A549 (cell line): ENCODE results near the gene UGT1A7. TPM values are rescaled to one million over a fixed set of nuclear protein-coding genes. Genes with fewer than 3 reads are reported as not detected.
"Not testable (repeated sequence)": the region's sequence is repeated elsewhere in the genome, so short reads cannot be mapped to it uniquely, and the experiment has no call there.

Source experiments
- ATAC-seq, 2 experiments: fragments of 200-7000 bp in 1 of 2; fragments of >200 bp in 1 of 2; cut with Nextera tagmentation in 1 of 2; cut with Tn5 transposase in 1 of 2; 3 replicates each; pipeline versions ENCODE4 v1.8.0 to v1.9.1; 2018 to 2020; ENCODE audit warnings: mild to moderate bottlenecking in 1 of 2, moderate library complexity in 1 of 2
- CTCF ChIA-PET: fragments of 300-600 bp; sonication (Branson Sonifier 250); formaldehyde crosslinking; extraction: SDS; loops from one replicate; lab custom pipeline; 2021; ENCODE audit warnings: antibody characterized with exemption, inconsistent platforms; lab: Yijun Ruan, JAX
- POLR2A ChIA-PET: fragments of 350-600 bp; formaldehyde crosslinking; extraction: SDS; loops from one replicate; lab custom pipeline; 2021; ENCODE audit warnings: antibody characterized with exemption, inconsistent platforms; lab: Yijun Ruan, JAX
- DNase-seq, 2 experiments: peaks; one replicate each; pipeline versions ENCODE4 v3.0.0 to v3.0.0-alpha.2; 2011 to 2016; ENCODE audit warnings: low read depth in 1 of 2, low spot score in 1 of 2
- FAIRE-seq: peaks from 2 replicates; lab custom pipeline; 2011; peaks lifted over from hg19 to GRCh38; lab: Jason Lieb, UNC
- H3K27ac ChIP-seq, 2 experiments: fragments of >200 bp; sonication (Bioruptor Twin); formaldehyde crosslinking; 3 replicates each; pipeline ENCODE4 v1.5.1; 2016 to 2017
- H3K4me1 ChIP-seq: fragments of >200 bp; sonication (Bioruptor Twin); formaldehyde crosslinking; 3 replicates; pipeline ENCODE4 v1.6.1; 2016
- H3K4me2 ChIP-seq: fragments of >200 bp; sonication (Bioruptor Twin); formaldehyde crosslinking; 3 replicates; pipeline ENCODE4 v1.6.1; 2016
- H3K4me3 ChIP-seq: fragments of >200 bp; sonication (Bioruptor Twin); formaldehyde crosslinking; 3 replicates; pipeline ENCODE4 v1.5.1; 2016
- H3K9me3 ChIP-seq: fragments of >200 bp; sonication (Bioruptor Twin); formaldehyde crosslinking; 3 replicates; pipeline ENCODE4 v1.6.1; 2016
- CBX8 ChIP-seq: fragments of 200-600 bp; sonication (generic); IDR thresholded peaks from 2 replicates; pipeline ENCODE4 v1.6.1; 2016
- EHMT2 ChIP-seq: fragments of 200-600 bp; sonication (generic); IDR thresholded peaks from 2 replicates; pipeline ENCODE4 v1.6.1; 2016; ENCODE audit warnings: antibody characterized with exemption, low read depth, mild to moderate bottlenecking, moderate library complexity
- FOSB ChIP-seq: fragments of 250-450 bp; sonication (Bioruptor Pico); IDR thresholded peaks from 2 replicates; pipeline ENCODE4 v1.5.0; 2020; ENCODE audit warnings: mild to moderate bottlenecking, moderate library complexity
- FOSL2 ChIP-seq, 2 experiments: fragments of 450-650 bp in 1 of 2; fragments of >200 bp in 1 of 2; sonication (Bioruptor Twin) in 1 of 2; formaldehyde crosslinking; IDR thresholded peaks; 2 replicates each; pipeline versions ENCODE4 v1.5.0 to v1.6.1; 2016 to 2020; ENCODE audit warnings: mild to moderate bottlenecking in 1 of 2, moderate library complexity in 1 of 2
- FOXS1 ChIP-seq: fragments of 250-450 bp; sonication (Bioruptor Pico); IDR thresholded peaks from 2 replicates; pipeline ENCODE4 v1.5.0; 2020; ENCODE audit warnings: mild to moderate bottlenecking, moderate library complexity
- HOXB13 ChIP-seq: fragments of 250-450 bp; sonication (Bioruptor Pico); IDR thresholded peaks from 2 replicates; pipeline ENCODE4 v1.5.0; 2020; ENCODE audit warnings: low read depth, mild to moderate bottlenecking, moderate library complexity
- HOXB5 ChIP-seq: fragments of 250-450 bp; sonication (Bioruptor Pico); IDR thresholded peaks from 2 replicates; pipeline ENCODE4 v1.5.0; 2020; ENCODE audit warnings: mild to moderate bottlenecking, moderate library complexity
- KDM5A ChIP-seq: fragments of 200-600 bp; sonication (generic); IDR thresholded peaks from 2 replicates; pipeline ENCODE4 v1.6.1; 2016; ENCODE audit warnings: antibody characterized with exemption, mild to moderate bottlenecking
- NFE2L2 ChIP-seq: fragments of 150-350 bp; conservative IDR thresholded peaks from 2 replicates; pipeline ENCODE4 v1.6.1; 2014; ENCODE audit warnings: low read length
- NPAS2 ChIP-seq: fragments of 250-450 bp; sonication (Bioruptor Pico); IDR thresholded peaks from 2 replicates; pipeline ENCODE4 v1.8.0; 2022; ENCODE audit warnings: mild to moderate bottlenecking, moderate library complexity, borderline replicate concordance
- POLR2A ChIP-seq: IDR thresholded peaks from 2 replicates; pipeline ENCODE4 v1.6.1; 2012; ENCODE audit warnings: mild to moderate bottlenecking, low read length
- POLR2AphosphoS2 ChIP-seq: conservative IDR thresholded peaks from 2 replicates; pipeline ENCODE4 v1.6.1; 2012; ENCODE audit warnings: low read length, improper control_type of control experiment, inconsistent platforms
- WGBS: methylation state at CpG from one replicate; pipeline ENCODE4 v1.1.6; 2017; ENCODE audit errors: missing lambda C conversion rate; 5-methylcytosine and 5-hydroxymethylcytosine counted together
- polyA plus RNA-seq, 4 experiments: library from polyadenylated mRNA; depleted of rRNA in 3 of 4; stranded (reverse); fragments of >200 nt; fragmentation: RNase III in 1 of 4; extraction: RNeasy Plus Mini Kit Qiagen cat#74134 plus additional on column Dnase treatment in 1 of 4; gene quantifications; 2 replicates in 3 of 4; 3 replicates in 1 of 4; pipeline ENCODE4 v1.2.3, GENCODE V29; 2011 to 2017
- TF ChIP-seq, protein P1 (sequence below): IDR thresholded peaks from 2 replicates; pipeline ENCODE4 v1.6.1; 2012; ENCODE audit warnings: low read depth, borderline replicate concordance
- TF ChIP-seq, protein P2 (sequence below): fragments of 450-650 bp; IDR thresholded peaks from 2 replicates; pipeline ENCODE4 v1.6.1; 2014; ENCODE audit warnings: antibody characterized with exemption
- TF ChIP-seq, protein P3 (sequence below): IDR thresholded peaks from 2 replicates; pipeline ENCODE4 v1.6.1; 2012
- TF ChIP-seq, protein P4 (sequence below): fragments of 200-600 bp; sonication (generic); IDR thresholded peaks from 2 replicates; pipeline ENCODE4 v1.6.1; 2016; ENCODE audit warnings: antibody characterized with exemption, mild to moderate bottlenecking, moderate library complexity
- TF ChIP-seq, protein P5 (sequence below): fragments of >200 bp; sonication (Bioruptor Twin); formaldehyde crosslinking; IDR thresholded peaks from 3 replicates; pipeline ENCODE4 v1.5.1; 2016
- TF ChIP-seq, protein P6 (sequence below): fragments of 150-350 bp; IDR thresholded peaks from 2 replicates; pipeline ENCODE4 v1.6.1; 2014; ENCODE audit warnings: low read depth, mild to moderate bottlenecking, low read length

UGT1A7 gene
- polyA plus RNA-seq, 2 of the 4 experiments (the other 2 are of a cell fraction) = 8.9 to 9.8 TPM

DNA sequence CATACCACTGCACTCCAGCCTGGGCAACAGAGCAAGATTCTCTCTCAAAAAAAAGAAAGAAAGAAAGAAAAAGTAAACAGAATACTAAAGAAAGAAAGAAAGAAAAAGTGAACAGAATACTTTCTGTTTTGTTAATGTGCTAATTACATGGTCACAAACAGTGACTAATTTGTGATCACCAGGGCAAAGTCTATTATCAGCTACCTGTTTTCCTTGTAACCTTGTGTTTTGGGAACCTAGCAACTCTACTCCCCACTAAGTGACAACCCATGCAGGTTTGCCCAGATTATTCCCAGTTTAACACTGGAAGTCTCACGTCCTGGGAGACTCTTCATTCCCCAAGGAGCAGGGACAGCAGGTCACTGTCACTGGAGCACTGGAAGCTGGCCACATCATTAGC lies 26.7 kb upstream of the UGT1A7 start (continued):
- TF ChIP-seq, protein P1, sequence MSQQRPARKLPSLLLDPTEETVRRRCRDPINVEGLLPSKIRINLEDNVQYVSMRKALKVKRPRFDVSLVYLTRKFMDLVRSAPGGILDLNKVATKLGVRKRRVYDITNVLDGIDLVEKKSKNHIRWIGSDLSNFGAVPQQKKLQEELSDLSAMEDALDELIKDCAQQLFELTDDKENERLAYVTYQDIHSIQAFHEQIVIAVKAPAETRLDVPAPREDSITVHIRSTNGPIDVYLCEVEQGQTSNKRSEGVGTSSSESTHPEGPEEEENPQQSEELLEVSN = no peak
- TF ChIP-seq HOXB13 (CRISPR knock-in tag) = no peak
- TF ChIP-seq, protein P2, sequence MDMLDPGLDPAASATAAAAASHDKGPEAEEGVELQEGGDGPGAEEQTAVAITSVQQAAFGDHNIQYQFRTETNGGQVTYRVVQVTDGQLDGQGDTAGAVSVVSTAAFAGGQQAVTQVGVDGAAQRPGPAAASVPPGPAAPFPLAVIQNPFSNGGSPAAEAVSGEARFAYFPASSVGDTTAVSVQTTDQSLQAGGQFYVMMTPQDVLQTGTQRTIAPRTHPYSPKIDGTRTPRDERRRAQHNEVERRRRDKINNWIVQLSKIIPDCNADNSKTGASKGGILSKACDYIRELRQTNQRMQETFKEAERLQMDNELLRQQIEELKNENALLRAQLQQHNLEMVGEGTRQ = no peak
- TF ChIP-seq FOSB = no peak
- TF ChIP-seq, protein P3, sequence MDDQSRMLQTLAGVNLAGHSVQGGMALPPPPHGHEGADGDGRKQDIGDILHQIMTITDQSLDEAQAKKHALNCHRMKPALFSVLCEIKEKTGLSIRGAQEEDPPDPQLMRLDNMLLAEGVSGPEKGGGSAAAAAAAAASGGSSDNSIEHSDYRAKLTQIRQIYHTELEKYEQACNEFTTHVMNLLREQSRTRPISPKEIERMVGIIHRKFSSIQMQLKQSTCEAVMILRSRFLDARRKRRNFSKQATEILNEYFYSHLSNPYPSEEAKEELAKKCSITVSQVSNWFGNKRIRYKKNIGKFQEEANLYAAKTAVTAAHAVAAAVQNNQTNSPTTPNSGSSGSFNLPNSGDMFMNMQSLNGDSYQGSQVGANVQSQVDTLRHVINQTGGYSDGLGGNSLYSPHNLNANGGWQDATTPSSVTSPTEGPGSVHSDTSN = no peak
- no peak for TF ChIP-seq CBX8

DNA sequence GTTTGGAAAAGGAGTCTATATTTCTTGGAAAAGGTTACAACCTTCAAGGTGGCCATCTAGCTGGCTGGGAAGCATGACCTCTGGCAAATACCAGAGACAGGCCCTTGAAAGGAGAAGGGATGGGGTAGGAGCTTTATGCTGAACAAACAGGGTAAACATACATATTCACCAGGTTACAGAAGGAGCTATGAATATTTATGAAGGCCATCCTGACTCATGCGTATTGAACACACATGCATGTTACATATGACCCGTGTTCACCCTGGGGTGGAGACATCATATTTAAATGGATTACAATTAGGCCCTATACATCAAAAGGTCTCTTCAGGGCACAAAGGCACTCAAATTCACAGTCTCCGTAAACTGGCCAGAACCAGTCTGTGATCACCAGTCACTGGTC lies 25.8 kb upstream of the UGT1A7 start:
- H3K4me3 ChIP-seq, H3K9me3 ChIP-seq, DNase-seq, H3K4me1 ChIP-seq, H3K4me2 ChIP-seq, POLR2A ChIA-PET, ATAC-seq, CTCF ChIA-PET: not testable (repeated sequence)
- H3K27ac ChIP-seq = 0 out of 6 replicates have a peak overlapping the region, but pooled peaks of 1 of the 2 experiments have one; percentile 42
- FAIRE-seq = peak; percentile 82
- WGBS = 83% methylated on average over 3 of the region's 3 CpGs

DNA sequence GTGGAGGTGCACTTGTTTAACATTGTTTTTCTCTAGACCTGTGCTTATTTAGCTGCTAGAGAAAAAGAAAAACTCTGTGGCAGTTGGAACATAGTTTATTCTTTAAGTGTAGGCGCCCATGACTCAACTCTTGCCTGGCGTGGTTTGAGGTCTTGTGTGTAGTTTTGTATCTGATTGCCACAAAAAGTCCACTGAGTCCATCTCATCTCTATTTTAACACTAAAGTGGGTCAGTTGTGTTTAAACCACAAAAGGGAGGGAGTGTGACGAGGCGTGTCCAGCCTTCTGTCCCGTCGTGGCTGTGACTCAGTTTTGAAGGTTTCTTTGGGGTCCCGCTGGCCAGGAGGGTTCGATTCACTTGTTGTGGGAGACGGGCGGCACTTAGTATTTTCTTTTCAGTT lies 25.3 kb upstream of the UGT1A7 start:
- TF ChIP-seq, protein P4, sequence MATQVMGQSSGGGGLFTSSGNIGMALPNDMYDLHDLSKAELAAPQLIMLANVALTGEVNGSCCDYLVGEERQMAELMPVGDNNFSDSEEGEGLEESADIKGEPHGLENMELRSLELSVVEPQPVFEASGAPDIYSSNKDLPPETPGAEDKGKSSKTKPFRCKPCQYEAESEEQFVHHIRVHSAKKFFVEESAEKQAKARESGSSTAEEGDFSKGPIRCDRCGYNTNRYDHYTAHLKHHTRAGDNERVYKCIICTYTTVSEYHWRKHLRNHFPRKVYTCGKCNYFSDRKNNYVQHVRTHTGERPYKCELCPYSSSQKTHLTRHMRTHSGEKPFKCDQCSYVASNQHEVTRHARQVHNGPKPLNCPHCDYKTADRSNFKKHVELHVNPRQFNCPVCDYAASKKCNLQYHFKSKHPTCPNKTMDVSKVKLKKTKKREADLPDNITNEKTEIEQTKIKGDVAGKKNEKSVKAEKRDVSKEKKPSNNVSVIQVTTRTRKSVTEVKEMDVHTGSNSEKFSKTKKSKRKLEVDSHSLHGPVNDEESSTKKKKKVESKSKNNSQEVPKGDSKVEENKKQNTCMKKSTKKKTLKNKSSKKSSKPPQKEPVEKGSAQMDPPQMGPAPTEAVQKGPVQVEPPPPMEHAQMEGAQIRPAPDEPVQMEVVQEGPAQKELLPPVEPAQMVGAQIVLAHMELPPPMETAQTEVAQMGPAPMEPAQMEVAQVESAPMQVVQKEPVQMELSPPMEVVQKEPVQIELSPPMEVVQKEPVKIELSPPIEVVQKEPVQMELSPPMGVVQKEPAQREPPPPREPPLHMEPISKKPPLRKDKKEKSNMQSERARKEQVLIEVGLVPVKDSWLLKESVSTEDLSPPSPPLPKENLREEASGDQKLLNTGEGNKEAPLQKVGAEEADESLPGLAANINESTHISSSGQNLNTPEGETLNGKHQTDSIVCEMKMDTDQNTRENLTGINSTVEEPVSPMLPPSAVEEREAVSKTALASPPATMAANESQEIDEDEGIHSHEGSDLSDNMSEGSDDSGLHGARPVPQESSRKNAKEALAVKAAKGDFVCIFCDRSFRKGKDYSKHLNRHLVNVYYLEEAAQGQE = no peak
- TF ChIP-seq, protein P5, sequence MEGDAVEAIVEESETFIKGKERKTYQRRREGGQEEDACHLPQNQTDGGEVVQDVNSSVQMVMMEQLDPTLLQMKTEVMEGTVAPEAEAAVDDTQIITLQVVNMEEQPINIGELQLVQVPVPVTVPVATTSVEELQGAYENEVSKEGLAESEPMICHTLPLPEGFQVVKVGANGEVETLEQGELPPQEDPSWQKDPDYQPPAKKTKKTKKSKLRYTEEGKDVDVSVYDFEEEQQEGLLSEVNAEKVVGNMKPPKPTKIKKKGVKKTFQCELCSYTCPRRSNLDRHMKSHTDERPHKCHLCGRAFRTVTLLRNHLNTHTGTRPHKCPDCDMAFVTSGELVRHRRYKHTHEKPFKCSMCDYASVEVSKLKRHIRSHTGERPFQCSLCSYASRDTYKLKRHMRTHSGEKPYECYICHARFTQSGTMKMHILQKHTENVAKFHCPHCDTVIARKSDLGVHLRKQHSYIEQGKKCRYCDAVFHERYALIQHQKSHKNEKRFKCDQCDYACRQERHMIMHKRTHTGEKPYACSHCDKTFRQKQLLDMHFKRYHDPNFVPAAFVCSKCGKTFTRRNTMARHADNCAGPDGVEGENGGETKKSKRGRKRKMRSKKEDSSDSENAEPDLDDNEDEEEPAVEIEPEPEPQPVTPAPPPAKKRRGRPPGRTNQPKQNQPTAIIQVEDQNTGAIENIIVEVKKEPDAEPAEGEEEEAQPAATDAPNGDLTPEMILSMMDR = no peak
- TF ChIP-seq HOXB5 (CRISPR knock-in tag) = no peak
- TF ChIP-seq EHMT2 = no peak
- TF ChIP-seq KDM5A = no peak
- no peak for TF ChIP-seq NPAS2 (CRISPR knock-in tag)
- no peak overlapping the region for H3K4me3 ChIP-seq
- WGBS = 94% methylated on average over 10 of the region's 10 CpGs
- FAIRE-seq (no peak), ATAC-seq (no peak), DNase-seq (no peak)
- ChIA-PET POLR2A (no interaction called here), CTCF (no interaction called here)
- no peaks in the 10 kb centered on the region for H3K4me1 ChIP-seq
- H3K27ac ChIP-seq = 0 out of 6 replicates have a peak overlapping the region, but pooled peaks of 1 of the 2 experiments have one; percentile 42
- no peak overlapping the region for H3K4me2 ChIP-seq
- peaks cover 12% of the 10 kb centered on the region for H3K9me3 ChIP-seq

DNA sequence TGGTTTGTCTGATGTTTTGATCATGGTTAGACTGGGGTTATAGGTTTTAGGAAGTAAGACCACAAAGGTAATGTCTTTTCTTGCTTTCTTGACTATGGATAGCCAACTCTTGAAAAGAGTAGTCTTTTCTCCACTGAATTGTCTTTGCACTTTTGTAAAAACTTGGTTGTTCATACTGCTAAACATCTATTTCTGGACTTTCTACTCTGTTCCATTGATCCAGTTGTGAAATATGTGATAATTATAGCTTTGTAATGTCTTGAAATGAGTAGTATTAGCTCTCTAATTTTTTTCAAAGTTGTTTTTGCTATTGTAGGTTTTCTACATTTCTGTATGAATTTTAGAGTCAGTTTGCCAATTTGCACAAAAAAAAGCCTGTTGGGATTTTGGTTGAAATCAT lies 23.1 kb upstream of the UGT1A7 start:
- CTCF ChIA-PET = interaction anchor here (0.7 kb wide), 1 partner anchor 168 kb away, joined by 3 read pairs; no protein-coding TSS in a partner anchor
- peaks cover 20% of the 10 kb centered on the region for H3K9me3 ChIP-seq
- no peak overlapping the region for H3K27ac ChIP-seq
- no peaks in the 10 kb centered on the region for H3K4me1 ChIP-seq
- FAIRE-seq (no peak), ATAC-seq (no peak), DNase-seq (no peak)
- no peak overlapping the region for H3K4me2 ChIP-seq
- TF ChIP-seq FOXS1 (CRISPR knock-in tag) (no peak), NFE2L2 (no peak), POLR2A (no peak), POLR2AphosphoS2 (no peak), FOSB (no peak), HOXB5 (CRISPR knock-in tag) (no peak), FOSL2 (IDR thresholded peaks at IDR 0.05) (no peak), FOSL2 (CRISPR knock-in tag; IDR thresholded peaks at IDR 0.05) (no peak)
- TF ChIP-seq, protein P6, sequence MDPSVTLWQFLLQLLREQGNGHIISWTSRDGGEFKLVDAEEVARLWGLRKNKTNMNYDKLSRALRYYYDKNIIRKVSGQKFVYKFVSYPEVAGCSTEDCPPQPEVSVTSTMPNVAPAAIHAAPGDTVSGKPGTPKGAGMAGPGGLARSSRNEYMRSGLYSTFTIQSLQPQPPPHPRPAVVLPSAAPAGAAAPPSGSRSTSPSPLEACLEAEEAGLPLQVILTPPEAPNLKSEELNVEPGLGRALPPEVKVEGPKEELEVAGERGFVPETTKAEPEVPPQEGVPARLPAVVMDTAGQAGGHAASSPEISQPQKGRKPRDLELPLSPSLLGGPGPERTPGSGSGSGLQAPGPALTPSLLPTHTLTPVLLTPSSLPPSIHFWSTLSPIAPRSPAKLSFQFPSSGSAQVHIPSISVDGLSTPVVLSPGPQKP = no peak
- TF ChIP-seq, protein P1 = no peak
- TF ChIP-seq, protein P2 = no peak
- POLR2A ChIA-PET = no interaction called here
- no peak overlapping the region for H3K4me3 ChIP-seq
